Activated effector memory CD4-positive, alpha-beta T cell treated with anti-CD3 and anti-CD28 coated beads, Interleukin-2, amount 50 U/mL, for 16 hours (primary cell): ENCODE results near the gene ZYX.
"Not testable (repeated sequence)": the region's sequence is repeated elsewhere in the genome, so short reads cannot be mapped to it uniquely, and the experiment has no call there.

Experiments used
- DNase-seq: peaks from one replicate; pipeline ENCODE4 v3.0.0-alpha.2; 2020

ZYX gene

DNA sequence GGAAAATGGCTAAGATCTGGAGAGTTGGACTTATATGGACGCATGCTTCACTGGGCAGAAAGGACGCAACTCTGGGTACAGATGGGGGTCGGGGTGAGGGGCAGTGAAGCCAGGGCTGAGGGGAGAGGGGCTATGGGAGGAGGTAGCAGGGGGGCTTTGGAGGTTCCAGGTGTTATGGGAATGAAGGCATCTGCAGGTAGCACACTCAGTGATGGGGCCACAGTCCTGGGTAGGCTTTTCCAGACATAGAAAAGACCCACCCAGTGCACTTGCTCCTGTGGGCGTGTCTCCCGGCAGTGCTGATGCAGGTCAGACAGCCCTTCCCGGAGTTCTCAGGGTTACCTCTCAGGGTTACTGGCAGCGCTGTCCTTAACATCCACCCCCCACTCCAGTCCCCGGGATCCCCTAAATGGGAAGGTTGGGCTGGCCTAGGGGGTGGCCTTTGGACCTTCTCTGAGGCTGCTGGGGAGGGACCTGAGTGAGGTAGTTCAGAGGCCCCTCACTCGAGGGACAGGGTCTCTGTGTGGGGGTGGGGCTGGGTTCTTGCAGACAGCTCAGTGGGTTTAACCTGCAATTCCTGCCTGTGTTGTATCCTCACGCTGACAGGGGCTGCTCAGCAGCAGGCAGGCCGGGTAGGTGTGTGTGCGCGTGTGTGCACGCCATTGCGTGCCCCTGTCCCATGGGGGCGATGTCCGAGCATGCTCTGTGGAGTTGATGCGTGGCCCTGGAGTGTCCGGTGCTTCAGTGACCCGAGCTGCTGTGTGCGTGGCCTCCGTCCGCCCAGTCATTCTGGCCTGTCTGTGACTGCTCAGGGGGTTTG, 6.2 kb downstream of the ZYX start:
- peak; percentile 61 for DNase-seq

DNA sequence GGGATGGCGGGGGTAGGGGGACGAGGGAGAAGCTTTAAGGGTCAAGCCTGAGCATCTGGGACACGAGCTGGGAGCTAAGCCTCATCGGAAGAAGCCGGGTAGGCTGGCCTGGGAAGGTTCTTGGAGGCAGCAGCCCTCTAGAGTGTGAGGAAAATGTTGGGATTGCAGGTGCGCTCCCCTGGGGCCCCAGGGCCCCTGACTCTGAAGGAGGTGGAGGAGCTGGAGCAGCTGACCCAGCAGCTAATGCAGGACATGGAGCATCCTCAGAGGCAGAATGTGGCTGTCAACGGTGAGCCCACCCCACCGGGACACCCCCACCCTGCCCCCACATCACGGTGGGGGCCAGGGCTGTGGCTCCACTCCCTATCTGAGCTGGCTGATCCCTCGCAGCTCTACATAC, 6.9 kb downstream of the ZYX start:
- peak; percentile 51 for DNase-seq

DNA sequence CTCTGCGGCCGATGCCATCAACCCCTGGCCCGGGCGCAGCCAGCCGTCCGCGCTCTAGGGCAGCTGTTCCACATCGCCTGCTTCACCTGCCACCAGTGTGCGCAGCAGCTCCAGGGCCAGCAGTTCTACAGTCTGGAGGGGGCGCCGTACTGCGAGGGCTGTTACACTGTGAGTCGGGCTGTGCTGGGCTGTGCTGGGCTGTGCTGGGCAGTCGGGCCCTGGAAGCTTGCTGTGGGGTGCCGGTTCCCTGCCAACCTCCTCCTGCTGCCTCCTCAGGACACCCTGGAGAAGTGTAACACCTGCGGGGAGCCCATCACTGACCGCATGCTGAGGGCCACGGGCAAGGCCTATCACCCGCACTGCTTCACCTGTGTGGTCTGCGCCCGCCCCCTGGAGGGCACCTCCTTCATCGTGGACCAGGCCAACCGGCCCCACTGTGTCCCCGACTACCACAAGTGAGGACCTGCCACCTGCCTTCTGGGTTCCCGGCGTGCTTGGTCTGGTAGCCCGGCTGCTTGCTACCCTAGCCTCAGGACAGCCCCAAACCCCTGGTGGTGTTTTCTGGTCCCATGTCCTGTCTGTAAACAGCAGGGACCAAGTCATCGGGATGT, 7.5 kb downstream of the ZYX start:
- peak; percentile 62 for DNase-seq

DNA sequence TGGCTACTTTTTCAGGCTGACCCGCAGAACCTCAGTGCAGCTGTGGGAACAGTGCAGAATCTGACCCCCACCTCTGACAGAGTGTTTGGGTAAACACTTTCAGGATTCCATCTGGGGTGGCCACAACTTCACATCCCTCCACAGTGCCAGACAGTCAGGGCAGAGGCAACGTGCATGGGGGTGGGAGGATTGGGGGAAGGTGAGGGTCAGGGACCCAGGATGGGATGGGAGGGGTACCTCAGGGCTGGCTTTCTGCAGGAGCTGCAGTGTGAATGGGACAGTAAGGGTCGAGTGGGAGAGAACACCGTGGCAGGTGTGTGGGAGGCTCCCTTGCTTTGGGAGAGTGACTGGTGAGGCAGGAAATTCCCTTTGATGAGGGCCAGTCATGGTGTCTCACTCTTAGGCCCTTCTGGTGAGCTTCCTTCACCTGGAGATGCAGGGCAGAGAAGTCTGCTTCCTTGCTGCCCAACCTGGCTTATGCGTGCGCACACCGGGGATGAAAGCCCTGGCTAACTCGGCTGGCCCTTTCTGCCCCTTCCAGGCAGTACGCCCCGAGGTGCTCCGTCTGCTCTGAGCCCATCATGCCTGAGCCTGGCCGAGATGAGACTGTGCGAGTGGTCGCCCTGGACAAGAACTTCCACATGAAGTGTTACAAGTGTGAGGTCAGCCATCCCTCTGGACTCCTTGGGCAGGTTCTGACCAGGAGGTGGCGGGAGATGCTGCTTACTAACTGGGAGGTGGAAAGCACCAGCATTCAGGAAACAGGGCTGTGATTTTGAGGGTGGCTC, 8.4 kb downstream of the ZYX start:
- DNase-seq = no peak

DNA sequence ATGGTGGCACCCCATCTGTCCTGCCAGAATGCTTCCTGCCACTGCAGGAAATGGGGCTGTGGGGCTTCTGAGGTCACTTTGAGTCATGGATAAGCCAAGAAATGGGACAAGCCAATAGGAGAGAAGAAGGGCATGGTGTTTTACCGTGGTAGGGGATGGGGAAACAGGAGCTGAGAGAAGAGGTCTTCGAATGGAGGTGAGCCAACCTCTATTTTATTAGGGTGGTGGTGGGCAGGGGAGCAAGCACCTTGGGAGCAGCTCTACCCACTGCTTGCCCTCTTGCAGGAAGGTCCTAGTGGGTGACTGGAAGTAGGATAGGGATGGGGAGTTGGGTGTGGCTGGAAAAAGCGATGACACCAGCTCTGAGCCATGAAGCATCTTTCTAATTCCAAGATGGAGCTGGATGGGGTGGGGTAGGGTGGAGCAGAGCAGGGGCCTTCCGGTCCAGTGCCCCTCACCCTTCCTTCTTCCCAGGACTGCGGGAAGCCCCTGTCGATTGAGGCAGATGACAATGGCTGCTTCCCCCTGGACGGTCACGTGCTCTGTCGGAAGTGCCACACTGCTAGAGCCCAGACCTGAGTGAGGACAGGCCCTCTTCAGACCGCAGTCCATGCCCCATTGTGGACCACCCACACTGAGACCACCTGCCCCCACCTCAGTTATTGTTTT, 9.1 kb downstream of the ZYX start:
- no peak for DNase-seq

DNA sequence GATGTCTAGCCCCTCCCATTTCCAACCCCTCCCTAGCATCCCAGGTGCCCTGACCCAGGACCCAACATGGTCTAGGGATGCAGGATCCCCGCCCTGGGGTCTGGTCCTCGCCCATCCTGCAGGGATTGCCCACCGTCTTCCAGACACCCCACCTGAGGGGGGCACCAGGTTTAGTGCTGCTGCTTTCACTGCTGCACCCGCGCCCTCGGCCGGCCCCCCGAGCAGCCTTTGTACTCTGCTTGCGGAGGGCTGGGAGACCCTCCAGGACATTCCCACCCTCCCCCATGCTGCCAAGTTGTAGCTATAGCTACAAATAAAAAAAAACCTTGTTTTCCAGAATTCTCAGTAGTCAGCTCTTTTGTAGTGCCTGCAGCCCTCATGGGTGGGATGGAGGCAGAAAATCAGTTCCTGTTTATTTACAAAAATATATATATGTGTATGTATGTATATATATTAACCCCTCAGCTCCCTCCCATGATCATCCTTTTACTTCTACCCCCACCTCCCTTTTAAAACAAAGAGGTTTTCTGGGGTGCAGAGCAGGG, 9.7 kb downstream of the ZYX start:
- DNase-seq = no peak

DNA sequence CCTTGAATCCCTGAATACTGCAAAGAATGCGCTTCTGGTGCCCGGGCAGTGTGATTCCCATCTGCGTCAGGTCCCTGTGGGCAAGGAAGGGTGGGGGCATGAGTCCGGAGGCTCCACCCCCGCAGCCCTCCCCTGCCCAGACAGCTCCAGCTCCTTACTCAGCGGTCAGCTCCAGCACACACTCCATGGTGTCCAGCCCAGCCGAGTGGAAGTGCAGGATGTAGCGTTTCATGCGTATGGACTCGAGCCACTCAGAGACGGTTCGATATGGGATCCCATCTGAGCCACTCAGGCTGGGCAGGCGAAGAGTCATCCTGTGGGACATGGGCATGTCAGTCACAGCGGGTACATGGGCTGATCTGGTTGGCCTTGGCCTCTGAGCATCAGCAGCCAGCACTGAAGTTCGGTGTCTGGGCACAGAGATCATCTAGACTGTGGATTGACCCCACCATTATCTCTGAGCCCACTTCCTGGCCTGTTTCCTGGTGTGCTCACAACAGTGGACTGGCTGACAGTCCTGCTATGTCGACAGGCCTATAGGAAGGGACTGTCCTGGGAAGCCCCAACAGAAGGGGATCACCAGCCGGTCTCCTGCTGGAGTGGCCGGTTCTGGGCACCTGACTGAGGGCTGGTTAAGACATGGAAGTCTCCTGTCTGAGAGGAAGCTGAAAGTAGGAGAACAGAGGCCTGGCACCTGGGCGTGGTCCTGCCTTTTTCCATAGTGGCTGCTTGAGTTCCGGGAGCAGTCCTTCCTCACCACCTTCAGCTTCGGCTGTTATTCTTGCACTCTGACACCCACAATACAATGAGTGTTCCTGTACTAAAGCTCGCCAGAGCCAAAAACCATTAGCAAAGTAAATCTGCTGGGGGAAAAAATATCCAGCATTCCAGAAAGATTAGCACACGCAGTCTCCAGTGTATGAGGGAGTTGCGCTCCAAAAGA, 10.6 kb downstream of the ZYX start:
- DNase-seq = no peak

DNA sequence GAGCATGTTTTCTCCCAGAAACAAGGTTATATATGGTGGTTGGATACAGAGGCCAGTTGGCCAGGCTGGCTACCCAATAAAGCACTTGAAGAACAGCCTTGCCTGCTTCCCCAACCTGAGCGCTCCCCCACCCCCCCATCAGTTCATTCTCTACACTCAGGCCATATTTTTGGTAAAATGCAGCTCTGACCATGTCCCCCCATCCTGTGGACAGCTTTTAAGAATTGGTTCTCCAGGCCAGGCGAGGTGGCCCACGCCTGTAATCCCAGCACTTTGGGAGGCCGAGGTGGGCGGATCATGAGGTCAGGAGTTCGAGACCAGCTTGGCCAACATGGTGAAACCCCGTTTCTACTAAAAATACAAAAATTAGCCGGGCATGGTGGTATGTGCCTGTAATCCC, 11.3 kb downstream of the ZYX start:
- DNase-seq = not testable (repeated sequence)

DNA sequence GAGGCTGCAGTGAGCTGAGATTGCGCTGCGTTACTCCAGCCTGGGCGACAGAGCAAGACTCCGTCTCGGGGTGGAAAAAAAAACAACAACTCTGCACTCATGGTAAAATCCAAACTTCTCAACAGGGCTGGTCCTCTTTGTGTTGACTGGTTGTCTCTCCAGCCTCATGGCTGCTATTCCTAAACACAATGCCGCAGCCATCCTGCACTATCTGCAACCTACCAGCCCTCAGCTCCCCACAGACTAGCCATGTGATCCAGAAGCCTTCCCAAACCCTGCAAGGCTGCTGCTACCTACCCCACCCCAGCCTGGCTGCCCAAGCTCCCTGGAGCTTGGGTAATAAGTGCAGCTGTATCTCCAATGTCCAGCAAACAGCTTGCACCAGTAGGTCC, 11.7 kb downstream of the ZYX start:
- DNase-seq = no peak

DNA sequence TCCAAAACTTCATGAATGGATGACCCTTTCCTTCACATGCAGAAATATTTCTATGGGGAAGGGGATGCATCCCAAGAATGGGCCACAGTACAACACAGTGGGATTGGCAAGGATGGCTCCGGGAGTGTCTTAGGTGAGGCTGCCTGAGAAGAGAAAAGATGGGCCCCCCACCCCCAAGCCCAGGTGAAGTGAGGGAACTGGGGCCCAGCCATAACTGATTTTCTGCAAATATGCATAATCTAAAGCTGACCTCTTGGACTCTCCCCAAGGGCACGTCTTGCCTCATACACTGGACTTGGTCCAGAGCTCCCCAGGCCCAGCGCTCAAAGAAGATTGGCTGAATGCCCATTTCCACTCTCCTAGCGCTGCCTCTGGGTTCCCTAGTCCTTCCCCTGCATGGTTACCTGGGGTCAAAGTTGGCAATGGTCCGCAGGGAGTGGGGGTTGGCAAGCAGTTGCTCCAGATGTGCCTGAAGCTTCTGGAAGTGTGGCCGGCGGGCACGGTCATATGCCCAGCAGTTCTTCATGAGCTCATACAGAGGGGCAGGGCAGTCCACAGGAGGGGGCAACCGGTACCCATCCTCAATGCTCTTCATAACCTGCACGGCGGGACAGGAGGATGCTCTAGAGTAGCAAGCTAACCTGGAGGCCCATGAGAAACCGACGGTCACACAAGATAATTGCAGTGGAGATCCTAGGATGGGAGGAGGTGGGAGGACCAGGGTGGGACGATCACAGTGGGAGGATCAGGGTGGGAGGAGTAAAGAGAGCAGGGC, 12.3 kb downstream of the ZYX start:
- no peak for DNase-seq

DNA sequence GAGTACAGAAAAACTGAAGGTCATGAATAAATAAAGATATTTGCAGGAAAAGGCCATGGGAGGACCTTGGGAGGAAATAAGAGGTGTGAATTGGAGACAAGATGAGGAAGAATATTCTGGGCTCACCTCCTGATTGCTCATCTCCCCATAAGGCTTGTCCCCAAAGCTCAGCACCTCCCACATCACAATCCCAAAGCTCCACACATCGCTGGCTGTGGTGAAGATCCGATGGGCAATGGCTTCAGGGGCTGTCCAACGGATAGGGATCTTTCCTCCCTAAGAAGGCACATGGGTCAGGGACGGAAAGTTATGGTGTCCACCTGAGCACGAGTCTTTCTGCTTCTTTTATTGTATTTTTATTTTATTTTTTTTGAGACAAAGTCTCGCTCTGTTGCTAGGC, 12.9 kb downstream of the ZYX start:
- no peak for DNase-seq

DNA sequence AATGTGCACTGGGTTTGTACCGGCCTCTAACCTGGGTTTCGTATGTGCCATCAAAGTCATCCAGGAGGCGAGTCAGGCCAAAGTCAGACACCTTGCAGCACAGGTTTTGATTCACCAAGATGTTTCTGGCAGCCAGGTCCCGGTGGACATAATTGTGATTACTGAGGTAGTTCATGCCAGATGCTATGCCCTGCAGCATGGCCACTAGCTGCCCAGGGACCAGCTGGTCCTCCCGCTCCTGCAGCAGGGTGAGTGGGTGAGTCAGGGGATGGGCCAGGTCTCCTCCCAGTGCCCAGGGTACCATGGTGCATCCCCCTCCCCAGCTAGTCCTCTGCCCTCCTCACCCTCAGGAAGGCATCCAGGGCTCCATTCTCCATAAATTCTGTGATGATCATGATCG, 13.6 kb downstream of the ZYX start:
- no peak for DNase-seq

DNA sequence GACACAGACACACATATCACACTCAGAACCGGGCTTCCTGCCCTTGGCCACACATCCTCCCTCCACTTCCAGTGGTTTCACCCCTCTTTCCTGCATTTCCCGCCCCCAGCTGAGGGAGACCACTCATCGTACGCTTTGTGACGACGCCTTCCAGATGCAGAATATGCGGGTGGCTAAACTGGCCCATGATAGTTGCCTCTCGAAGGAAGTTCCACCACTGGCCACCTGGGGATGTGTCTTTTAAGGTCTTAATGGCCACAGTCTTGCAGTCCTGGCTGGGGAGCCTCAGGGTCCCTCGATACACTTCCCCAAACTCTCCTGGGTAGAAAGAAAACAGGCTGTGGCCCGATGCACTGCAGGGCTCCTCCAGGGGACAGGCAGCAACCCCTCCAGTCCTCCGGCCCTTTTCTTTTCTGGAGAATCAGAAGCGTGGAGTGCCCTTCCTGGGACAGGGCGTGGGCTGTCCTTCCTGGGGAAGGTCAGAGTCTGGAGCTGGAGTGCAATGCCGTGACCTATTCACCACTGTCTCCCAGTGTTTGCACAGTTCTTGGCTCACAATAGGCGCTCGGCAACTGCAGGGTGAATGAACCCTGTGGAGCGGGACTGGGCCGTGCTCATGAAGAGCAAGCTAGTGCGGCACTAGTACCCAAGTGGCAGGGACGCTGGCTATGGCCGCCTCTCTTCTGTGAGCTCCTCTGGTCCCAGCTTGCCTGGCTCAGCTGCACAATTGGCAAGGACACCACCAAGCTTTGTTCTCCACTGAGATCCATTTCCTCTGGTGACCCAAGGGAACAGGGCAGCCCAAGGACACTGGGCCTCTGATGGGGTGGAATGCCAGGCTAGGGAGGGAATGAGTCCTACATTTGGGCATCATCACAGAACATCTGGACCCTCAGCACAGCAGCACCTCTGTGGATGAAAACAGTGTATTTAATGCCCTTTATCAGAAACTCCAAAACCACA, 14.3 kb downstream of the ZYX start:
- DNase-seq = peak; percentile 61

DNA sequence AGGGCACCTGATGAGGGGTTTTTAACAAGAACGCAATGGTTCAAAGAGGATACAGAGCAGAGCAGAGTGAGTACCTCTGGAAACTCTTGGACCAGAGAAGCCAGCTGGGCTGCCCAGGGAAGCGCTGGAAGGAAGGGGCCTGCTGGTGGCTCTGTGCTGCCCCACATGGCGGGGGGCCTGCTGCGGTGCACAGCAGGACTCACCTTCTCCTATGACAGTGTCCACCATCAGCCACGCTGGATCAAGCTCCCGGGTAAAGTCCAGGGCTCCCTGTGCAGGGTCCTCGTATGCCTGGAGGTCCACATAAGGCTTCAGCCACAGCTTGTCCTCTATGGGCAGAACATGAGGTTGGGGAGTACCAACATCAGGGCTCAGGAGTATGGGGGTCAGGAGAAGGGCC, 15.0 kb downstream of the ZYX start:
- DNase-seq = peak; percentile 28

DNA sequence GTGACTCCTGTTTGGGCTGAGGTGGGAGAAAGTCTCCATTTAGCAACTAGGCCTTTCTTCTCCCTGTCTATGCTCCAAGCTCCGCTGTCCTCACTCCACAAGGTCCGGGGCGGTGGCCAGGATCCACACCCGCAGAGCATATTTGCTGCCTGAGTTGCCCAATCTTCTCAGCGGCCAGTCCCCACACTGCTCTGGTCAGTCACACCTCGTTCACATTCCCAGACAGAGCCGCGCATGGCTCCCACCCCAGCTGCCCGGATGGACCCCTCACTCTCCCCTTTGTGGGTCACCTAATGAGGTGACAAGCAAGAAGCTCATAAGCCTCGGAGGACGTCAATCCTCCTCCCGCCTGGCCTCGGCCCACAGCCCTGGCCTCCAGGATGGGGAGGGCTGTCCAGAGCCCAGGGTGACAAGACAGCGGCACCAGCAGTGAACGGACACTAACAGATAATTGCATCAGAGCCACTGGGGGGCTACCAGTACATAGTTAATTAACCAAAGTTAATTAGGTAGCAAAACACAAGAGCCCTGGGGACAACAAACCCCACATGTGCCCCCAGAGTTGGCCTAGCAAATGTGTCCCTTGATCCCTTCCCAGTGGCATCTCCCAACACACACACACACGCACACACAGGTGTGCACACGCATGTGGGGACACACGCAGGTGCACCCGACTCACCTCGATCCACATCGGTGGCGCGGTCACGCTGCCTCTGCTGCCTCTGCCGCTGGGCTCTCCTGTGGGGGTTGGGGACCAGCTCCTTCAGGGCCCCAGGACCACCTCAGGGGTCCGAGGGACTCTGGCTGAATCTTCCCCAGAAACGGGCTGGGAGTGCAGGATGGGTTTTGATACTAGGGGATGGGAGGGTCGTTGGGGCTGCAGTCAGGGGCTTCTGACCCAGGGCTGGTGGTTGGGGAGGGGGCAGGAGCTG, 15.7 kb downstream of the ZYX start:
- DNase-seq = peak; percentile 56

DNA sequence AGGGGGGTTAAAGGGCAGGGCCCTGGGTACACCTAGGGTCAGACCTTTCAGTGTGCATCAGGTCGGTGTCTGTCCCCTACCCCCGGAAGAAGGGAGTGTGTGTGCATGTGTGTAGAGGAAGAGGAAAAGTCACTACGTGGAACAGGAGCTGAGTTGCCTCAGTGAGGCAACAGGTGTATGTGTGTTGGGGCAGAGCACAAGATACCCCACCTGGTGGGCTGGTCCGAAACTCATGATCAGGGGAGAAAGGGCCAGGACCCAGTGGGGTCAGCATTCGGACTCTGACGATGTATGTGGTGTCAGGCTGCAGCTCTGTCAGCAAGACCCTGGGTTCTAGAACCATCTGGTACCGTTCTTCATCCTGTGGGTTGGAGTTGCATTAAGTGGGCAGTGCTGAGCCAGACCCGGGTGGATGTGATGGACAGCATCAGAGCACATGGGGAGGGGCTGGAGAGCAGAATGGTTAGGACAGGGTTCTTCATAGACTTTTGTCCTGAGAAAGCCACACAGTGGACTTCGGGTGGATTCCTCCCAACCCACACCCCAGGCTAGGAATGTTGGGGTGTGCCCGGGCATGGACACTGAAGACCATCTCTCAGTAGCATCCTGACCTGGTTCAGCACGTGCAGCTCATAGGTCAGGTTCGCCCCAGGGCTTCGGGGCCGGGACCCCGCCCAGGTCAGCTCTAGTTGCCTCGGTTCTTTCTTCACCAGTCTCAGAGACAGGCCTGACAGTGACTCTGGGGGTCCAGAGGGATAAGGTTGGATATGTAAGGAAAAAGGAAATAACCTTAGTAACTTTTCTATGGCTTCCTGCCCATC, 16.8 kb downstream of the ZYX start:
- peak; percentile 56 for DNase-seq

DNA sequence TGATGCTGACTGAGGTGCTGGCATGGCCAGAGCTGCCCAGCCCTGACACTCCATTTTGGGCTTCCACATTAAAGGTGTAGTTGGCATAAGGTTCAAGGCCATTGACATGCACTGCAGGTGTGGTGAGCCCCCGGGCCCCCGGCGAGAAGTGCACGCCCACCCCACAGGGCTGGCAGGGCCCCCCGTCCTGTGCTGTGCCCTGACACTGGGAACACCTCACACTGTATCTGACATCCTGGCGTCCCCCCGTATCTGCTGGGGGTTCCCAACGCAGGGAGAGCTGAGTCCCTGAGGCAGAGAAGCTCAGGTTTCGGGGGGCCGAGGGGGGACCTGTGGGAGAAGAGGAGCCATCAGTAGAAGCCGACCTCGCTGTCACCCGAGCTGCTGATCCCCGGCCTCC, 17.5 kb downstream of the ZYX start:
- DNase-seq = no peak

DNA sequence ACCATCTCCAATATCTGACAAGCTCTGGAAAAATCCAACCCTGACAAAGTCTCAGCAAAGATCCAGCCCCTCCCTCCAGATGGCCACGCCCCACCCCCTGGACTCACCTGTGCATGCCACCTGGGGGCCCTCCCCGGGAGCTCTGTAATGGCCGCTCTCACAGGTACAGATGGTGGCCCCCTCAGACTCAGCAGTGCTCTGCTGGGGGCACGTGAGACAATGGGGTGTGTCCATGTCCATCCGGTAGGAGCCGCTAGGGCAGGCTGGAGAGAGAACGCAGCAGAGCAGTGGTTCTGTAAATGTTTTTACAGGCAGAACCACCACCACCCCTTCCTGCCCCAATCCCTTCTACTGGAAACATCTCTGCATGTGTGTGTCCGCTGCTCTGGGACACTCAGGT, 18.0 kb downstream of the ZYX start:
- DNase-seq = no peak
